ENCODE results near the gene BSN. TPM values are rescaled to one million over a fixed set of nuclear protein-coding genes. Genes with fewer than 3 reads are reported as not detected.

The BSN gene
- total RNA-seq, 1 donor from 2014 or later, result 0.39 TPM

- no peak for DNase-seq
Observed at GRCh38 chr3:49717211-49717958, 163.1 kb downstream of the BSN start.

- no peak for DNase-seq
Observed at GRCh38 chr3:49717959-49718857, 163.9 kb downstream of the BSN start.

- DNase-seq, result no peak
Observed at GRCh38 chr3:49718858-49719213, 164.6 kb downstream of the BSN start.

- peak; percentile 89 for DNase-seq
Observed at GRCh38 chr3:49719214-49719884, 165.1 kb downstream of the BSN start, which contains the start of gene AMIGO3. TSS of gene AMIGO3 (minus strand) at chr3:49719684. CDS start at chr3:49719465, 219 bp downstream.

Small RNA genes within 50 kb of the gene (small RNA-seq; reads per million reads assigned to genes)
- gene AMIGO3 (ENCODE audit: low replicate concordance), result not detected

Other genes starting within 250 kb of the BSN start
- 34.0 TPM for gene USP4, start 214.4 kb upstream of the BSN start, total RNA-seq
- 60.5 TPM for gene GPX1, start 196.1 kb upstream of the BSN start, total RNA-seq
- 262 TPM for gene RHOA, start 142.5 kb upstream of the BSN start, total RNA-seq
- 6.7 TPM for gene TCTA, start 142.1 kb upstream of the BSN start, total RNA-seq
- gene AMT, start 132.0 kb upstream of the BSN start, total RNA-seq, result 6.7 TPM
- gene NICN1, start 125.2 kb upstream of the BSN start, total RNA-seq, result 1.7 TPM
- gene DAG1, start 84.2 kb upstream of the BSN start, total RNA-seq, result 32.9 TPM
- gene APEH, start 119.9 kb downstream of the BSN start, total RNA-seq, result 41.8 TPM
- gene MST1, start 135.0 kb downstream of the BSN start, total RNA-seq, result 8.6 TPM
- 18.6 TPM for gene RNF123, start 135.1 kb downstream of the BSN start, total RNA-seq
- 0.10 TPM for gene AMIGO3, start 165.2 kb downstream of the BSN start, total RNA-seq
- gene GMPPB, start 169.5 kb downstream of the BSN start, total RNA-seq, result 9.5 TPM
- gene IP6K1, start 232.1 kb downstream of the BSN start, total RNA-seq, result 27.5 TPM
- not detected for gene CDHR4, start 245.4 kb downstream of the BSN start, total RNA-seq
- 6.6 TPM for gene INKA1, start 248.8 kb downstream of the BSN start, total RNA-seq